ENCODE results near the gene P2RX5. TPM values are rescaled to one million over a fixed set of nuclear protein-coding genes. Genes with fewer than 3 reads are reported as not detected.

P2RX5 gene
- total RNA-seq, 1 experiment from 2014 or later: 0.66 TPM

DNA sequence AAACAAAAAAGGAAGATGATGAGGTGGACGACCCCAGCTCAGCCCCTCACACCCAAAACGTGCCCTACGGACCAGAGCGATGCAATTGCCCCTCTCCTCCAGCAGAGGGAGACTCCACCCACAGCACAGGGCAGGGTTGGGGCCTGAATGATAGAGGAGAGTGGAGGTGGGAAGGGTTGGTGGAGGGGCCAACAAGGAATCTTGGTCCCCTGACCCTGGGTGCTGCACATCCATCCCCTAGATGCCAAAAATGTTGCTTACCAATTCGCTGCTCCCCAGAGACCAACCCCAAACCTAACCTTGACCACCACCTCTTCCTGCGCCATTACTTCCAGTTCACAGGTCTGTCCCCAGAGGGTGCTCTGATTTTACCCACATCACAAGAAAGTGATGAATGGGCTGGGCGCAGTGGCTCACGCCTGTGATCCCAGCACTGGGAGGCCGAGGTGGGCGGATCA, 12.9 kb downstream of the P2RX5 start:
- no TSS peak for BruUV-seq (replicated peaks)
- Mint-ChIP-seq H3K36me3 (ENCODE audit: insufficient read depth, unreplicated experiment) (no peaks in the 10 kb centered on the region), H3K4me1 (ENCODE audit: low read depth, unreplicated experiment) (no peaks in the 10 kb centered on the region), H3K4me3 (ENCODE audit: unreplicated experiment) (no peak overlapping the region), H3K27me3 (ENCODE audit: insufficient read depth, unreplicated experiment) (no peaks in the 10 kb centered on the region), H3K27ac (ENCODE audit: unreplicated experiment) (no peak overlapping the region), H3K9me3 (ENCODE audit: unreplicated experiment) (no peaks in the 10 kb centered on the region)
- TF ChIP-seq, protein P1, sequence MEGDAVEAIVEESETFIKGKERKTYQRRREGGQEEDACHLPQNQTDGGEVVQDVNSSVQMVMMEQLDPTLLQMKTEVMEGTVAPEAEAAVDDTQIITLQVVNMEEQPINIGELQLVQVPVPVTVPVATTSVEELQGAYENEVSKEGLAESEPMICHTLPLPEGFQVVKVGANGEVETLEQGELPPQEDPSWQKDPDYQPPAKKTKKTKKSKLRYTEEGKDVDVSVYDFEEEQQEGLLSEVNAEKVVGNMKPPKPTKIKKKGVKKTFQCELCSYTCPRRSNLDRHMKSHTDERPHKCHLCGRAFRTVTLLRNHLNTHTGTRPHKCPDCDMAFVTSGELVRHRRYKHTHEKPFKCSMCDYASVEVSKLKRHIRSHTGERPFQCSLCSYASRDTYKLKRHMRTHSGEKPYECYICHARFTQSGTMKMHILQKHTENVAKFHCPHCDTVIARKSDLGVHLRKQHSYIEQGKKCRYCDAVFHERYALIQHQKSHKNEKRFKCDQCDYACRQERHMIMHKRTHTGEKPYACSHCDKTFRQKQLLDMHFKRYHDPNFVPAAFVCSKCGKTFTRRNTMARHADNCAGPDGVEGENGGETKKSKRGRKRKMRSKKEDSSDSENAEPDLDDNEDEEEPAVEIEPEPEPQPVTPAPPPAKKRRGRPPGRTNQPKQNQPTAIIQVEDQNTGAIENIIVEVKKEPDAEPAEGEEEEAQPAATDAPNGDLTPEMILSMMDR (IDR thresholded peaks at IDR 0.05; ENCODE audit: insufficient read depth in 1 of 2, low read depth in 1 of 2, low read length in 1 of 2, severe bottlenecking in 1 of 2, unreplicated experiment in 1 of 2): peak; percentile 46 to 65
- H3K27me3 ChIP-seq (replicated peaks; ENCODE audit: control insufficient read depth, insufficient read depth, low read length): no peaks in the 10 kb centered on the region
- CTCF ChIA-PET: interaction anchor here (0.6 kb wide), 1 partner anchor 9 kb away, joined by 4 read pairs; no protein-coding TSS in a partner anchor
- POLR2A ChIA-PET: no interaction called here
- no peak overlapping the region for H3K4me3 ChIP-seq (ENCODE audit: low read depth, low read length)
- intact Hi-C loops (cut with micrococcal nuclease; ENCODE audit: unreplicated experiment): no loop called here
- no peaks in the 10 kb centered on the region for H3K36me3 ChIP-seq (ENCODE audit: control insufficient read depth, insufficient read depth, low read length)
- H3K4me1 ChIP-seq: no peaks in the 10 kb centered on the region
- no peaks in the 10 kb centered on the region for H3K9me3 ChIP-seq
- DNase-seq: no peak

DNA sequence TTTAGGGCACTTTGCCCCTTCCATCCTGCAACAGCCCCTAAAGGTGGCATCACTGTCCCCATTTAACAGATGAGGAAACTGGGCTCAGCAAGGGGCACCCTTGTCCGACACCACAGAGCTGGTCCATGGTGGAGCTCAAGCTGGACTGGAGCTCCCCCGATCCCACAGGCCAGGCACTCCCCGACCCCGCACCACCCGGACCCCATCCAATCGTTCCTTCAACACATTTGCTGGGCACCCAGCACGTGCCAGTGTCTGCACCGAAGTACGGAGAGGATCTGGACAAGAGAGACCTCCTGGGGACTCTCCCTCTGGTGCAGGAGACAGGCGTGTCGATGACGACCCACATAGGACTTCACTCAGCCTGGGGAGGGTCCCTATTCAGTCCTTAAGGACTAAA, 13.9 kb downstream of the P2RX5 start:
- no peak overlapping the region for H3K27ac Mint-ChIP-seq (ENCODE audit: unreplicated experiment)
- POLR2A ChIA-PET: no interaction called here
- Histone ChIP-seq H3K4me3 (ENCODE audit: low read depth, low read length) (no peak overlapping the region), H3K4me1 (no peaks in the 10 kb centered on the region), H3K9me3 (no peaks in the 10 kb centered on the region), H3K36me3 (ENCODE audit: control insufficient read depth, insufficient read depth, low read length) (no peaks in the 10 kb centered on the region), H3K27me3 (replicated peaks; ENCODE audit: control insufficient read depth, insufficient read depth, low read length) (no peaks in the 10 kb centered on the region)
- no peak for DNase-seq
- intact Hi-C loops (cut with micrococcal nuclease; ENCODE audit: unreplicated experiment): no loop called here
- H3K9me3 Mint-ChIP-seq (ENCODE audit: unreplicated experiment): no peaks in the 10 kb centered on the region
- TF ChIP-seq, protein P1 (IDR thresholded peaks at IDR 0.05; ENCODE audit: insufficient read depth in 1 of 2, low read depth in 1 of 2, low read length in 1 of 2, severe bottlenecking in 1 of 2, unreplicated experiment in 1 of 2): no peak
- CTCF ChIA-PET: no interaction called here
- no peaks in the 10 kb centered on the region for H3K36me3 Mint-ChIP-seq (ENCODE audit: insufficient read depth, unreplicated experiment)
- no peaks in the 10 kb centered on the region for H3K4me1 Mint-ChIP-seq (ENCODE audit: low read depth, unreplicated experiment)
- no peak overlapping the region for H3K4me3 Mint-ChIP-seq (ENCODE audit: unreplicated experiment)
- H3K27me3 Mint-ChIP-seq (ENCODE audit: insufficient read depth, unreplicated experiment): no peaks in the 10 kb centered on the region
- BruUV-seq (replicated peaks): no TSS peak

DNA sequence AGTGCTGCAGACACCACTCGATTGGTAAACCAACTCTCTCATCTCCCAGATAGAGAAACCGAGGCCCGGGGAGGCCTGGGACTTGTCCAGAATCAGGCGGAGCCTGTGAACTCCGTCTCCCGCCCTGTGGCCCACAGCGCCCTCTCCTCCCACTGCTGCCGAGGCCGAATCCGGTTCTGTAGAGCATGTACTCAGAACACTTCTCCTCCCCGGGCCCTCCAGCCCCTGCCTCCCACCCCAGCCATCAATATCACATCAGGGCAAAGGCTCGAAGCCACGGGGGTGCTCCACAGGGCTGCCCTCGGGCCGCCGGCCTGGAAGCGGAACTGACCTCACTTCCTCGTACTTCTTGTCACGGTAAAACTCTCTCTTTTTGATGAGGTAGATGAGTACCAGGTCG, 14.4 kb downstream of the P2RX5 start:
- CTCF ChIA-PET: no interaction called here
- DNase-seq: no peak
- H3K4me1 Mint-ChIP-seq (ENCODE audit: low read depth, unreplicated experiment): no peaks in the 10 kb centered on the region
- POLR2A ChIA-PET: no interaction called here
- H3K4me3 ChIP-seq (ENCODE audit: low read depth, low read length): no peak overlapping the region
- no peaks in the 10 kb centered on the region for H3K4me1 ChIP-seq
- H3K36me3 ChIP-seq (ENCODE audit: control insufficient read depth, insufficient read depth, low read length): no peaks in the 10 kb centered on the region
- H3K27ac Mint-ChIP-seq (ENCODE audit: unreplicated experiment): no peak overlapping the region
- no peak overlapping the region for H3K4me3 Mint-ChIP-seq (ENCODE audit: unreplicated experiment)
- H3K27me3 Mint-ChIP-seq (ENCODE audit: insufficient read depth, unreplicated experiment): no peaks in the 10 kb centered on the region
- H3K9me3 ChIP-seq: no peaks in the 10 kb centered on the region
- intact Hi-C loops (cut with micrococcal nuclease; ENCODE audit: unreplicated experiment): no loop called here
- TF ChIP-seq, protein P1 (IDR thresholded peaks at IDR 0.05; ENCODE audit: insufficient read depth in 1 of 2, low read depth in 1 of 2, low read length in 1 of 2, severe bottlenecking in 1 of 2, unreplicated experiment in 1 of 2): no peak
- H3K27me3 ChIP-seq (replicated peaks; ENCODE audit: control insufficient read depth, insufficient read depth, low read length): no peaks in the 10 kb centered on the region
- BruUV-seq (replicated peaks): no TSS peak
- H3K9me3 Mint-ChIP-seq (ENCODE audit: unreplicated experiment): no peaks in the 10 kb centered on the region
- H3K36me3 Mint-ChIP-seq (ENCODE audit: insufficient read depth, unreplicated experiment): no peaks in the 10 kb centered on the region
